HepG2 (cell line): ENCODE measurements around the gene SEC61A1.

ENCODE experiments used
- MYNN ChIP-seq: sonication (generic); formaldehyde crosslinking; IDR thresholded peaks from 2 replicates; pipeline ENCODE4 v1.4.0; 2020; ENCODE audit warnings: mild to moderate bottlenecking, low read depth, missing genetic modification reagents
- PATZ1 ChIP-seq: sonication (generic); formaldehyde crosslinking; IDR thresholded peaks from 2 replicates; pipeline ENCODE4 v1.4.0; 2020; ENCODE audit warnings: missing genetic modification reagents
- POLR2A ChIP-seq, 2 experiments: IDR thresholded peaks; 2 replicates each; pipeline ENCODE4 v1.6.1; 2011; ENCODE audit warnings: low read depth in 2 of 2, low read length in 2 of 2, mild to moderate bottlenecking in 1 of 2, moderate library complexity in 1 of 2; ENCODE audit not compliant: insufficient read depth in 1 of 2
- SMAD1 ChIP-seq: sonication (generic); formaldehyde crosslinking; IDR thresholded peaks from 2 replicates; pipeline ENCODE4 v1.4.0; 2020; ENCODE audit warnings: missing genetic modification reagents, low read depth, mild to moderate bottlenecking, borderline replicate concordance
- SMAD3 ChIP-seq: sonication (generic); formaldehyde crosslinking; IDR thresholded peaks from 2 replicates; pipeline ENCODE4 v1.4.0; 2020; ENCODE audit warnings: missing genetic modification reagents
- SMC3 ChIP-seq: IDR thresholded peaks from 2 replicates; pipeline ENCODE4 v1.6.1; 2011; ENCODE audit warnings: low read length, improper control_type of control experiment
- SP1 ChIP-seq, 2 experiments: fragments of 450-650 bp in 1 of 2; sonication (generic) in 1 of 2; formaldehyde crosslinking in 1 of 2; IDR thresholded peaks; 2 replicates each; pipeline versions ENCODE4 v1.4.0 to v1.6.1; 2016 to 2020; ENCODE audit warnings: missing genetic modification reagents in 1 of 2
- ZNF777 ChIP-seq: sonication (generic); formaldehyde crosslinking; IDR thresholded peaks from 2 replicates; pipeline ENCODE4 v1.4.0; 2020; ENCODE audit warnings: missing genetic modification reagents
- TF ChIP-seq, protein P1 (sequence below): conservative IDR thresholded peaks from 2 replicates; pipeline ENCODE4 v1.6.1; 2018; ENCODE audit warnings: missing genetic modification reagents
- TF ChIP-seq, protein P2 (sequence below), 2 experiments: IDR thresholded peaks; 2 replicates each; pipeline ENCODE4 v1.6.1; 2011 to 2012; ENCODE audit warnings: low read length in 2 of 2, borderline replicate concordance in 1 of 2, low read depth in 1 of 2, mild to moderate bottlenecking in 1 of 2, moderate library complexity in 1 of 2
- TF ChIP-seq, protein P3 (sequence below): sonication (generic); formaldehyde crosslinking; IDR thresholded peaks from 2 replicates; pipeline ENCODE4 v1.4.0; 2020; ENCODE audit warnings: missing genetic modification reagents

- TF ChIP-seq, protein P1, sequence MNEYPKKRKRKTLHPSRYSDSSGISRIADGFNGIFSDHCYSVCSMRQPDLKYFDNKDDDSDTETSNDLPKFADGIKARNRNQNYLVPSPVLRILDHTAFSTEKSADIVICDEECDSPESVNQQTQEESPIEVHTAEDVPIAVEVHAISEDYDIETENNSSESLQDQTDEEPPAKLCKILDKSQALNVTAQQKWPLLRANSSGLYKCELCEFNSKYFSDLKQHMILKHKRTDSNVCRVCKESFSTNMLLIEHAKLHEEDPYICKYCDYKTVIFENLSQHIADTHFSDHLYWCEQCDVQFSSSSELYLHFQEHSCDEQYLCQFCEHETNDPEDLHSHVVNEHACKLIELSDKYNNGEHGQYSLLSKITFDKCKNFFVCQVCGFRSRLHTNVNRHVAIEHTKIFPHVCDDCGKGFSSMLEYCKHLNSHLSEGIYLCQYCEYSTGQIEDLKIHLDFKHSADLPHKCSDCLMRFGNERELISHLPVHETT (CRISPR knock-in tag): no peak
- TF ChIP-seq, protein P2, sequence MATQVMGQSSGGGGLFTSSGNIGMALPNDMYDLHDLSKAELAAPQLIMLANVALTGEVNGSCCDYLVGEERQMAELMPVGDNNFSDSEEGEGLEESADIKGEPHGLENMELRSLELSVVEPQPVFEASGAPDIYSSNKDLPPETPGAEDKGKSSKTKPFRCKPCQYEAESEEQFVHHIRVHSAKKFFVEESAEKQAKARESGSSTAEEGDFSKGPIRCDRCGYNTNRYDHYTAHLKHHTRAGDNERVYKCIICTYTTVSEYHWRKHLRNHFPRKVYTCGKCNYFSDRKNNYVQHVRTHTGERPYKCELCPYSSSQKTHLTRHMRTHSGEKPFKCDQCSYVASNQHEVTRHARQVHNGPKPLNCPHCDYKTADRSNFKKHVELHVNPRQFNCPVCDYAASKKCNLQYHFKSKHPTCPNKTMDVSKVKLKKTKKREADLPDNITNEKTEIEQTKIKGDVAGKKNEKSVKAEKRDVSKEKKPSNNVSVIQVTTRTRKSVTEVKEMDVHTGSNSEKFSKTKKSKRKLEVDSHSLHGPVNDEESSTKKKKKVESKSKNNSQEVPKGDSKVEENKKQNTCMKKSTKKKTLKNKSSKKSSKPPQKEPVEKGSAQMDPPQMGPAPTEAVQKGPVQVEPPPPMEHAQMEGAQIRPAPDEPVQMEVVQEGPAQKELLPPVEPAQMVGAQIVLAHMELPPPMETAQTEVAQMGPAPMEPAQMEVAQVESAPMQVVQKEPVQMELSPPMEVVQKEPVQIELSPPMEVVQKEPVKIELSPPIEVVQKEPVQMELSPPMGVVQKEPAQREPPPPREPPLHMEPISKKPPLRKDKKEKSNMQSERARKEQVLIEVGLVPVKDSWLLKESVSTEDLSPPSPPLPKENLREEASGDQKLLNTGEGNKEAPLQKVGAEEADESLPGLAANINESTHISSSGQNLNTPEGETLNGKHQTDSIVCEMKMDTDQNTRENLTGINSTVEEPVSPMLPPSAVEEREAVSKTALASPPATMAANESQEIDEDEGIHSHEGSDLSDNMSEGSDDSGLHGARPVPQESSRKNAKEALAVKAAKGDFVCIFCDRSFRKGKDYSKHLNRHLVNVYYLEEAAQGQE (IDR thresholded peaks at IDR 0.05; ENCODE audit: borderline replicate concordance in 1 of 2, low read depth in 1 of 2, low read length in 2 of 2): no peak
- no peak for TF ChIP-seq PATZ1 (CRISPR knock-in tag)
- no peak for TF ChIP-seq SMC3
- no peak for TF ChIP-seq MYNN (CRISPR knock-in tag)
- no peak for TF ChIP-seq ZNF777 (CRISPR knock-in tag)
- peak in 1 of 2 experiments; percentile 23; a peak in 1 of 4 replicates for TF ChIP-seq POLR2A (IDR thresholded peaks at IDR 0.05; ENCODE audit: insufficient read depth in 1 of 2, low read depth in 2 of 2, low read length in 2 of 2)
- TF ChIP-seq SMAD3 (CRISPR knock-in tag): no peak
- TF ChIP-seq SMAD1 (CRISPR knock-in tag): no peak
- TF ChIP-seq, protein P3, sequence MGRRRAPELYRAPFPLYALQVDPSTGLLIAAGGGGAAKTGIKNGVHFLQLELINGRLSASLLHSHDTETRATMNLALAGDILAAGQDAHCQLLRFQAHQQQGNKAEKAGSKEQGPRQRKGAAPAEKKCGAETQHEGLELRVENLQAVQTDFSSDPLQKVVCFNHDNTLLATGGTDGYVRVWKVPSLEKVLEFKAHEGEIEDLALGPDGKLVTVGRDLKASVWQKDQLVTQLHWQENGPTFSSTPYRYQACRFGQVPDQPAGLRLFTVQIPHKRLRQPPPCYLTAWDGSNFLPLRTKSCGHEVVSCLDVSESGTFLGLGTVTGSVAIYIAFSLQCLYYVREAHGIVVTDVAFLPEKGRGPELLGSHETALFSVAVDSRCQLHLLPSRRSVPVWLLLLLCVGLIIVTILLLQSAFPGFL (CRISPR knock-in tag): no peak
- no peak for TF ChIP-seq SP1 (IDR thresholded peaks at IDR 0.05)
- no peak for TF ChIP-seq SP1 (CRISPR knock-in tag; IDR thresholded peaks at IDR 0.05)
Observed at GRCh38 chr3:128062033-128062745, 10.0 kb downstream of the SEC61A1 start.
